ENCODE measurements around the gene HELZ. TPM values are rescaled to one million over a fixed set of nuclear protein-coding genes. Genes with fewer than 3 reads are reported as not detected.

HELZ gene
- total and polyA plus RNA-seq, 4 donors, result 5.5 to 175 (median 27.8) TPM

- no peak for DNase-seq
- TF ChIP-seq, protein P1, sequence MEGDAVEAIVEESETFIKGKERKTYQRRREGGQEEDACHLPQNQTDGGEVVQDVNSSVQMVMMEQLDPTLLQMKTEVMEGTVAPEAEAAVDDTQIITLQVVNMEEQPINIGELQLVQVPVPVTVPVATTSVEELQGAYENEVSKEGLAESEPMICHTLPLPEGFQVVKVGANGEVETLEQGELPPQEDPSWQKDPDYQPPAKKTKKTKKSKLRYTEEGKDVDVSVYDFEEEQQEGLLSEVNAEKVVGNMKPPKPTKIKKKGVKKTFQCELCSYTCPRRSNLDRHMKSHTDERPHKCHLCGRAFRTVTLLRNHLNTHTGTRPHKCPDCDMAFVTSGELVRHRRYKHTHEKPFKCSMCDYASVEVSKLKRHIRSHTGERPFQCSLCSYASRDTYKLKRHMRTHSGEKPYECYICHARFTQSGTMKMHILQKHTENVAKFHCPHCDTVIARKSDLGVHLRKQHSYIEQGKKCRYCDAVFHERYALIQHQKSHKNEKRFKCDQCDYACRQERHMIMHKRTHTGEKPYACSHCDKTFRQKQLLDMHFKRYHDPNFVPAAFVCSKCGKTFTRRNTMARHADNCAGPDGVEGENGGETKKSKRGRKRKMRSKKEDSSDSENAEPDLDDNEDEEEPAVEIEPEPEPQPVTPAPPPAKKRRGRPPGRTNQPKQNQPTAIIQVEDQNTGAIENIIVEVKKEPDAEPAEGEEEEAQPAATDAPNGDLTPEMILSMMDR (IDR thresholded peaks at IDR 0.05; ENCODE audit: control extremely low read depth, extremely low read depth), result no peak
- Histone ChIP-seq H3K4me1 (ENCODE audit: control insufficient read depth in 5 of 5, insufficient read depth in 5 of 5, low read length in 5 of 5) (peaks cover 0 to 2% (median 0%) of the 10 kb centered on the region in 5 donors), H3K9ac (ENCODE audit: insufficient read depth in 1 of 2, low read length in 2 of 2) (no peak overlapping the region), H3K27ac (ENCODE audit: low read depth in 1 of 2, low read length in 1 of 2) (no peak overlapping the region), H3K9me3 (ENCODE audit: control insufficient read depth in 4 of 4, insufficient read depth in 3 of 4, low read length in 3 of 4) (no peaks in the 10 kb centered on the region), H3K36me3 (ENCODE audit: control insufficient read depth in 4 of 4, insufficient read depth in 4 of 4, low read length in 4 of 4) (peaks cover 0 to 3% (median 1%) of the 10 kb centered on the region in 4 donors), H3K27me3 (ENCODE audit: control insufficient read depth in 3 of 3, insufficient read depth in 3 of 3, low read length in 2 of 3) (no peaks in the 10 kb centered on the region), H3K4me3 (no peak overlapping the region)
- no peak for ATAC-seq (ENCODE audit: insufficient read depth, low FRiP score)
- 91 to 93% methylated on average over 13 of the region's 13 CpGs for WGBS, 2 donors
These were observed 177.2 kb downstream of the HELZ start for GRCh38 chr17:67067571-67068482.

- Histone ChIP-seq H3K9me3 (ENCODE audit: control insufficient read depth in 4 of 4, insufficient read depth in 3 of 4, low read length in 3 of 4) (no peaks in the 10 kb centered on the region), H3K36me3 (ENCODE audit: control insufficient read depth in 4 of 4, insufficient read depth in 4 of 4, low read length in 4 of 4) (no peaks in the 10 kb centered on the region), H3K27me3 (ENCODE audit: control insufficient read depth in 3 of 3, insufficient read depth in 3 of 3, low read length in 2 of 3) (no peaks in the 10 kb centered on the region), H3K27ac (ENCODE audit: low read depth in 1 of 2, low read length in 1 of 2) (no peak overlapping the region), H3K4me1 (ENCODE audit: control insufficient read depth in 5 of 5, insufficient read depth in 5 of 5, low read length in 5 of 5) (peaks cover 0 to 2% (median 0%) of the 10 kb centered on the region in 5 donors), H3K9ac (ENCODE audit: insufficient read depth in 1 of 2, low read length in 2 of 2) (no peak overlapping the region), H3K4me3 (no peak overlapping the region)
- no peak for DNase-seq
- 55 to 71% methylated on average over 2 of the region's 2 CpGs for WGBS, 2 donors
- TF ChIP-seq, protein P1 (IDR thresholded peaks at IDR 0.05; ENCODE audit: control extremely low read depth, extremely low read depth), result no peak
- no peak for ATAC-seq (ENCODE audit: insufficient read depth, low FRiP score)
These were observed 178.3 kb downstream of the HELZ start for GRCh38 chr17:67066717-67067116.

DNA sequence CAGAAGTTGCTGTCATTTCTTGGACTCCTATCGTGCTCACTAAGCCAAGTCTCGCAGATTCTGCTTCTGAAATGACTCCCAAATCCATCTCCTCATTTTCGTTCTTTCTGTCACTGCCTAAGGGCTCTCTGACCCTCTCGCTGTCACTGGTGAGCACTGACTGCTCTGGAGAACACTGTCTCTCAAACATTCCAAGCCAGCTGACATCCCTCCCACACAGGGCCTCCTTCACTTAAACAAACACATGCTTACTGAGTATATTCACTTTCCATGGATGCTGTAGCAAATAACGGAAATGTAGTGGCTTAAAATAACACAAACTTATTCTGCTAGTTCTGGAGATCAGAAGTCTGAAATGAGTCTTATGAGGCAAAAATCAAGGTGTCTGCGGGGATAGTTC is 181.9 kb downstream of the HELZ start:
- 83 to 87% methylated on average over 6 of the region's 6 CpGs for WGBS, 2 donors
- no peaks in the 10 kb centered on the region for H3K4me1 ChIP-seq (ENCODE audit: control insufficient read depth in 5 of 5, insufficient read depth in 5 of 5, low read length in 5 of 5)
- no peak overlapping the region for H3K9ac ChIP-seq (ENCODE audit: insufficient read depth in 1 of 2, low read length in 2 of 2)
- TF ChIP-seq, protein P1 (IDR thresholded peaks at IDR 0.05; ENCODE audit: control extremely low read depth, extremely low read depth), result no peak
- no peak overlapping the region for H3K27ac ChIP-seq (ENCODE audit: low read depth in 1 of 2, low read length in 1 of 2)
- ATAC-seq (ENCODE audit: insufficient read depth, low FRiP score) (no peak), DNase-seq (peak; percentile 61 to 78 (median 62))
- H3K27me3 ChIP-seq (ENCODE audit: control insufficient read depth in 3 of 3, insufficient read depth in 3 of 3, low read length in 2 of 3), result no peaks in the 10 kb centered on the region
- H3K9me3 ChIP-seq (ENCODE audit: control insufficient read depth in 4 of 4, insufficient read depth in 3 of 4, low read length in 3 of 4), result no peaks in the 10 kb centered on the region
- no peak overlapping the region for H3K4me3 ChIP-seq
- H3K36me3 ChIP-seq (ENCODE audit: control insufficient read depth in 4 of 4, insufficient read depth in 4 of 4, low read length in 4 of 4), result no peaks in the 10 kb centered on the region

Data from lung (tissue), 12 donors.